NCI-H2107 (cell line): ENCODE data around the gene NDUFB10.
"Not testable (repeated sequence)": the region's sequence is repeated elsewhere in the genome, so short reads cannot be mapped to it uniquely, and the experiment has no call there.

Source experiments
- DNase-seq: peaks from one replicate; lab custom pipeline; 2025; lab: John Stamatoyannopoulos, UW

The NDUFB10 gene

DNA sequence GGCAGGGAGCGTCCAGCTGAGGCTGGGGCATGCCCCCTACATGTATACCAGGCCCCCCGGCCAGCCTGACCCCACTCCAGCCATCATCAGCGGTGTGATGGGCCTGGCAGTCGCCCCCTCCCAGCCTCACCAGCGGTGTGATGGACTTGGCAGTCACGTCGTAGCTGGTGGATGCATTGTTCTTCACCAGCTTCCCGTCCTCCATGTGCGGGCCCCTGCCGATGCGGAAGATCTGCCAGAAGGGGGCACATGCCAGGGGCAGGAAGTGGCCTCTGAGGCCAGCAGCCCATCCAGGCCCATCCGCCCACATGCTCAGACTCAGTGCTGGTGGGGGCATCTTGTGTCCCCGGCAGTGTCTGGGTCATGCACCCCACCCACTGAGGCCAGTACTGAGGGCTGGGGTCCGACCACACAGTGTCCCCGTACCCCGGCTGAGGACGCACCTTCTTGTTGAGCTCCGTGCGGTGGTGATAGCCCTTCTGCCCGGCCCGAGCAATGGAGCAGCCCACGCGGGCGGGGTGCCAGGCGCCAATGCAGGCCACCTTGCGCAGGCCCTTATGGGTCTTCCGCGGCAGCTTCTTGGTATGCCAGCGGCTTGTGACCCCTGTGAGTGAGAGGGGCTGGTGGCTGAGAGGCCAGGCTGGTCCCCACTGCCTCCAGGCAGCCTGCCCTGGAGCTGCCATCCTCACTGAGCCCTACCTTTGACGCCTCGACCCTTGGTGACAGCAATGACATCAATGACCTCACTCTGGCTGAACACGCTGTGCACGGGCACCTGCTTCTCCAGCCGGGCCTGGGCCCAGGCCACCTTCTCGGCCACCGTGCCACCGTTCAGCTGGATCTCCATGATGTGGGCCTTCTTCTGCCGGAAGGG lies 12.6 kb upstream of the NDUFB10 start:
- DNase-seq, result no peak

DNA sequence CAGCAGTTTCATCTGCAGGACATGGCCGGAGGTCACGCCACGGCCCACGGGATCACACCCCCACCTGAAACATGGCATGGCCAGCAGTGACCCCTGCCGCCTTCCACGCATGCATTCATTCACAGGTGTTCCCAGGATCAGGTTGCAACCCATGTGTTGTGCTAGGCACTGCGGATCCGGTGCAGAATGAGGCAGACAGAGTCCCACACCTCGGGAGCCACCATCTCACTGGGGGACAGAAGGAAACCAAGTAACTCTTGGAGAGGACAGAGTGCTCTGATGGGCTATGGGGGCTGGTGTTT lies 12.0 kb upstream of the NDUFB10 start:
- DNase-seq, result no peak

DNA sequence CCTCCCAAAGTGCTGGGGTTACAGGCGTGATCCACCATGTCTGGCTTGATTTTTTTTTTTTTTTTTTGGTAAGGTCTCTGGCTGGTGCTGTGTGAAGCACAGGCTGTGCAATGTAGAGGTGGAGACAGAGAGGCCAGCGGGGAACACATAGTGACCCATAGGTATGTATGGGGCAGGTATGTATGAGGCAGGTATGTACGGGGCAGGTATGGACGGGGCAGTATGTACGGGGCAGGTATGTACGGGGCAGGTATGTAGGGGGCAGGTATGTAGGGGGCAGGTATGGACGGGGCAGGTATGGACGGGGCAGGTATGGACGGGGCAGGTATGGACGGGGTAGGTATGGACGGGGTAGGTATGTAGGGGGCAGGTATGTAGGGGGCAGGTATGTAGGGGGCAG lies 9.8 kb upstream of the NDUFB10 start:
- no peak for DNase-seq

DNA sequence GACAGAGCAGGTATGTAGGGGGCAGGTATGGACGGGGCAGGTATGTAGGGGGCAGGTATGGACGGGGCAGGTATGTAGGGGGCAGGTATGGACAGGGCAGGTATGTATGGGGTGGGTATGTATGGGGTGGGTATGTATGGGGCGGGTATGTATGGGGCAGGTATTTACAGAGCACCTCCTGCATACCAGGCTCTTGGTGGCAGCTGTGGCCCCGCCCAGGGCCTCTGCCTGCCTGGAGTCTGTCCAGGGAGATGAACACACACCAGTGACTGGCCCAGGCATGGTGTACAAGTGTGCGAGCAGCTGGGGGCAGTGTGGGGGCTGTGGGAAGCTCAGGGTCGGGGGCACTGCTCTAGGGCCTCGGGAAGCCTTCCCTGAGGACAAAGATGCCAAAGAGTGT lies 9.3 kb upstream of the NDUFB10 start:
- DNase-seq, result no peak

DNA sequence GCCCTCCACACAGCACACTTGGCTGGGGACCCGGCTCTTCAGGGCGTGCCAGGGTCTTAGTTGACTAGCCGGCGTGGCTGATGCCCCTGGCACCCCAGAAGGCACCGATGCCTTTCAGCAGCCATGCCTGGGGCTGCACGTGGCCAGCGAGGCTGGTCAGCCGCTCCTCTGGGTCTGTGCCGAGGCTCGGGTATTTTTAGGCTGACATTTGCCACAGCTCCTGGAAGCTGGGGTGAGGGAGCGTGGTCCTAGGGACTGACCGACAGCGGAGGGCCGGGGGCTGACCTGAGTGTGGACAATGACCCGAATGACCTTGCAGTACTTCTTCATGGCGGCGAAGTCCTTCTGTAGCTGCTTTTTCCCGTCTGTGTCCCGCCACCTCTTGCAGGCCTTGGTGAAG lies 8.8 kb upstream of the NDUFB10 start:
- no peak for DNase-seq

DNA sequence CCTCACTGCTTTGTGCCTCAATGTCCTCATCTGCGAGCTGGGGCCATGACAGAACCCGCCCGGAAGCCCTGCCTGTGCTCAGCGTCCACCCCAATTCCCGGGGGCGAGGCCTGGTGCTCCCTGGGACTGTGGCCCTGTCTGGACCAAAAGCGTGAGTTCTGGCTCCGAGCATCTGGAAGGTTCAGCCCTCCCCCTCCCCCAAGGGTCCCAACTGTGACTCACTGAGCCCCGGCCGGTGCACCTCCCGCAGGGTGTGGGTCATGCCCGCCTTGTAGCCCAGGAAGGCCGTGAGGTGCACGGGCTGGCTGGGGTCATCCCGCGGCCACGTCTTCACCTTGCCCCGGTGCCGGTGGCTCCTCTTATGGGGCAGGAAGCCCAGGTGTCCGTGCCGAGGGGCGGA lies 5.6 kb upstream of the NDUFB10 start:
- no peak for DNase-seq

DNA sequence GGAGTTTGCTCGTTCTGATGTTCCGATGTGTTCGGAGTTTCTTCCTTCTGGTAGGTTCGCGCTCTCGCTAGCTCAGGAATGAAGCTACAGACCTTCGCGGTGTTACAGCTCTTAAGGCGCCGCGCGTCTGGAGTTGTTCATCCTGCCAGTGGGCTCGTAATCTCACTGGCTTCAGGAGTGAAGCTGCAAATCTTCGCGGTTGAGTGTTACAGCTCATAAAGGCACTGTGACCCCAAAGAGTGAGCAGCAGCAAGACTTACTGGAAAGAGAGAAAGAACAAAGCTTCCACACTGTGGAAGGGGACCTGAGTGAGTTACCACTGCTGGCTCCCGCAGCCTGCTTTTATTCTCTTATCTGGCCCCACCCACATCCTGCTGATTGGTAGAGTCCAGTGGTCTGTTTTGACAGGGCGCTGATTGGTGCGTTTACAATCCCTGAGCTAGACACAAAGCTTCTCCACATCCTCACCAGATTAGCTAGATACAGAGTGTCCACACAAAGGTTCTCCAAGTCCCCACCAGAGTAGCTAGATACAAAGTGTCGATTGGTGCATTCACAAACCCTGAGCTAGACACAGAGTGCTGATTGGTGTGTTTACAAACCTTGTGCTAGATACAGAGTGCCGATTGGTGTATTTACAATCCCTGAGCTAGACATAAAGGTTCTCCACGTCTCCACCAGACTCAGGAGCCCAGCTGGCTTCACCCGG lies 1.8 kb upstream of the NDUFB10 start:
- not testable (repeated sequence) for DNase-seq

DNA sequence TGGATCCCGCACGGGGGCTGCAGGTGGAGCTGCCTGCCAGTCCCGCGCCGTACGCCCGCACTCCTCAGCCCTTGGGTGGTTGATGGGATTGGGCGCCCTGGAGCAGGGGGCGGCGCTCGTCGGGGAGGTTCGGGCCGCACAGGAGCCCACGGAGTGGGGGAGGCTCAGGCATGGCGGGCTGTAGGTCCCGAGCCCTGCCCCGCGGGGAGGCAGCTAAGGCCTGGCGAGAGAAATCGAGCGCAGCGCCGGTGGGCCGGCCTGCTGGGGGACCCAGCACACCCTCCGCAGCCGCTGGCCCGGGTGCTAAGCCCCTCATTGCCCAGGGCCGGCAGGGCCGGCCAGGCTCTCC lies 1.2 kb upstream of the NDUFB10 start:
- DNase-seq, result not testable (repeated sequence)

DNA sequence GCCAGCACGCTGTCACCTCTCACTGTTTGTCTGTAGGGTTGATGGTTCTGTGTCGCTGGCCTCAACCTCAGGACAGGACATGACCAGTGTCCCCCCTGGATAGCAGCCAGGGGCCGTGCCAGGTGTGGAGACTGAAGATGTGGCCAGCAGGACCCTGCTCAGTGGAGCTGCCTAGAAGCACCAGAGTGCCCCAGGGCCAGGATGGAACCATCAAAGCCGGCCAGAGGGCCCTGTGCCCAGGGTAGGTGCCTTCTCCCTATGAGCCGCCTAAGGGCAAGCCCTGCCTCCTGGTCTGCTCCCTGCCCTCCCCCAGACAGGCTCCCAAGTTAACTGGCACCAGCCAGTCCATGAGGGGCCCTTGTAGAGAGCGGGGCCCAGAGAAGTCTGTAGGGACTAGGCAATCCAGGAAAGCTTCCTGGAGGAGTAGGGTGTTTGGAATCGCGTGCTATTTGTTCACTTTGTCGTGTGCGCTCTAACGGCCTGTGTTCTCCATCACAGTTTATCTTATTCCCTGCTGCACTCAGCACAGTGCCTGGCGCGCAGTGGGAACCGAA lies 546 bp upstream of the NDUFB10 start:
- no peak for DNase-seq

DNA sequence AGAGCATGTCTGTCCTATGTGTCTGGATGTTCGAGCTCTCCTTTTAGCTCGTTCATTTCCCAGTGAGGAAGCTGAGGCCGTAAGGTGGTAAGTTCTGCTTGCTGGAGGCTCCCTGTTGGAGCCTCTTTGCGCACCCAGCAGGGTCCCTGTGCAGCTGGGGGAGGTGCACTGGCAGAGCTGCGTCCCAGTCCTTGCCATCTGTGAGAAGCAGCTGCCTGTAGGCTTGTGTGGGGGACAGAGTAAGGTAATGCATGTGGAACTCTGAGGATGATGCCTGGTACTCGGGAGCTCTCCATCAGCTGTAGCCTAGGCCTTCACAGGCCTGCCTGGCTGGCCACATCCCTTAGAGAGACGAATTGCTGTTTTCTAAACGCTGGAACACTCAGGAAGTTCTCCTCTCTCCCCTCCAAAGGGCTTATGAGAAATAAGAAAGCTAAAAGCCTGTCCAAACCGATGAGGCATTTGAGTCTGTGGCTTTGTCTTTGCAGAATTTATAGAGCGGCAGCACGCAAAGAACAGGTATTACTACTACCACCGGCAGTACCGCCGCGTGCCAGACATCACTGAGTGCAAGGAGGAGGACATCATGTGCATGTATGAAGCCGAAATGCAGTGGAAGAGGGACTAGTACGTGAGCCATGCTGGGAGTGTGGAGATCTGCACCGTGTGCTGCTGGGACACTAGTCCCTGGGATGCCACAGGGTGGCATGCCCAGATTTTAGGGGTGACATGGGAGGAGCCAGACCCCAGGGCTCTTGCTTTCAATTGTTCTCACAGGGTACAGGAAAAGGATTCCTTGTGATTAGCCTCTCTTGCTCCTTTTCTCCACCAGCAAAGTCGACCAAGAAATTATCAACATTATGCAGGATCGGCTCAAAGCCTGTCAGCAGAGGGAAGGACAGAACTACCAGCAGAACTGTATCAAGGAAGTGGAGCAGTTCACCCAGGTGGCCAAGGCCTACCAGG lies 1.6 kb downstream of the NDUFB10 start:
- no peak for DNase-seq

DNA sequence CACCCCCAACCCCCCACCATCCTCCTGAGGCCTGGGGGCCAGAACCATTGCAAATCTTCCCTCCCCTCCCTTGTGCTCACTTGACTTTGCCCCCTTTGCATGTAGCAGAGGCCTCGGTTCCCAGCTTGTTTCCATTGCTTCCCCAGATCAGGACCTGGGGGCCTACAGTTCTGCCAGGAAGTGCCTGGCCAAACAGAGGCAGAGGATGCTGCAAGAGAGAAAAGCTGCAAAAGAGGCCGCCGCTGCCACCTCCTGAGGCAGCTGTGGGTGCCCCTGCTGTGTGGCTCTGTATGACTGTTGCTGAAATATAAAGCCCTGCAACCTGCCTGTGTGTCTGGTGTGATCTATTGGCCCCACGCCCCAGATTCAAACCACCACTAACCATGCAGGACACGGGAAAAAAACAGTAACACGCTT lies 2.3 kb downstream of the NDUFB10 start:
- no peak for DNase-seq

DNA sequence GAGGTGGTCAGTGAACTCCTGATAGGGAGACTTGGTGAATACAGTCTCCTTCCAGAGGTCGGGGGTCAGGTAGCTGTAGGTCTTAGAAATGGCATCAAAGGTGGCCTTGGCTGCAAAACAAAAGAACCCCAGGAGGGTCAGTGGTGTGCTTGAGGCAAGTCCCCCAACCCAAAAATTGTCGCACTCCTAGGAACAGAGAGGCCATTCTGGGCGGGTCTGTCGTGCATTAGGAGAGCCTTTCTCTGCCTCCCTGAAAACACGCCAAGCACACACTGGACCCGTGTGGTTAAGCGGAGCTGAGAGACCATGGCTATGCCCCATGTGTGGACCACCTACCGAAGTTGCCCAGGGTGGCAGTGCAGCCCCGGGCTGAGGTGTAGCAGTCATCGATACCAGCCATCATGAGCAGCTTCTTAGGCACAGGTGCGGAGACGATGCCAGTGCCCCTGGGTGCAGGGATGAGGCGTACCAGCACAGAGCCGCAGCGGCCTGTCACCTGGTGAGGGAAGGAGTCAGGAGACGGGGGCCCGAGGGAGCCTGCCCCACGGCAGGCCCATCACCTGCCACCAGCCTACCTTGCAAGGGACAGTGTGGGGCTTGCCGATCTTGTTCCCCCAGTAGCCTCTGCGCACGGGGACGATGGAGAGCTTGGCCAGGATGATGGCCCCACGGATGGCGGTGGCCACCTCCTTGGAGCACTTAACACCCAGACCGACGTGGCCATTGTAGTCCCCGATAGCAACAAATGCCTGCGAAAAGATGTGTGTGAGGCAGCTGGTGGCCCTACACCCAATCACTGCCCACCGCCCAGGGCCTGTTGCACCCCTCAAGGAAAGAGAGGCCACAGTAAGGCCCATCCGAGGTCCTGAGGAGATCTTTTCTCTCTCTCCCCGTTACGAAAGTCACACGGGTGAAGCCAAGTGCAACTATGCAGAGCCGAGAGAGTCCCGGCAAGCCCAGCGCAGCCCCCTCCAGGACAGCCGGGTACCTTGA lies 3.1 kb downstream of the NDUFB10 start:
- not testable (repeated sequence) for DNase-seq

DNA sequence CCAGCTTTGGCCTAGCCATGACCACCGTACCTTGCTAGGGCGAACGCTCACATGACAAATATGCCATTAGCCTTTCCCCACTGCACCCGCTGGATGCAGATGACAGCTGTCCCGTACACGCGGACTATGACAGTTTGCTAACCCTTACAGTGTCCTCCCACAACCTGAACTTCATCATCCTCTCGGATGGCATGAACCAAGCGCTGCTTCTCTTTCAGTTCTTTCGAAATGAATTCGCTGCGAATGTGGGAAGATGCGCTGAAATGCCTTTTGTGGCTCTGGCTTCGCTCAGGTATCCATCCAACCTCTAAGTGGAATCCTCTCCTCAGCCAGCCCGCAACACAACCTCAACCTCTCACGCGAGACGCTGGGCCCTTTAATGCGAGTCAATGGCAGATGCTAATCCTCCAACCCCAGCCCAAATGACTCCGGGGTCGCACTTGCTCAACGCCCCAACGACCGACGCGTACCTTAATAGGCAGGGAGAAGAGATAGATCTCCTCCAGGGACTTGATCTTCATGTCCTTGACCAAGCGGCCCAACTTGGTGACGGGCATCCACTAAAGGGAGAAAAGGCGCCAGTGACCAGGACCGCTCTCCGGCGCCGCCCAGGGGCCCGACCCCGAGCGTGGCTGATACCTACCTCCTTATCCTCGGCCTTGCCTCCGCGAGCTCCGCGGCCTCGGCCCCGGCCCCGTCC lies 4.6 kb downstream of the NDUFB10 start:
- DNase-seq, result no peak

DNA sequence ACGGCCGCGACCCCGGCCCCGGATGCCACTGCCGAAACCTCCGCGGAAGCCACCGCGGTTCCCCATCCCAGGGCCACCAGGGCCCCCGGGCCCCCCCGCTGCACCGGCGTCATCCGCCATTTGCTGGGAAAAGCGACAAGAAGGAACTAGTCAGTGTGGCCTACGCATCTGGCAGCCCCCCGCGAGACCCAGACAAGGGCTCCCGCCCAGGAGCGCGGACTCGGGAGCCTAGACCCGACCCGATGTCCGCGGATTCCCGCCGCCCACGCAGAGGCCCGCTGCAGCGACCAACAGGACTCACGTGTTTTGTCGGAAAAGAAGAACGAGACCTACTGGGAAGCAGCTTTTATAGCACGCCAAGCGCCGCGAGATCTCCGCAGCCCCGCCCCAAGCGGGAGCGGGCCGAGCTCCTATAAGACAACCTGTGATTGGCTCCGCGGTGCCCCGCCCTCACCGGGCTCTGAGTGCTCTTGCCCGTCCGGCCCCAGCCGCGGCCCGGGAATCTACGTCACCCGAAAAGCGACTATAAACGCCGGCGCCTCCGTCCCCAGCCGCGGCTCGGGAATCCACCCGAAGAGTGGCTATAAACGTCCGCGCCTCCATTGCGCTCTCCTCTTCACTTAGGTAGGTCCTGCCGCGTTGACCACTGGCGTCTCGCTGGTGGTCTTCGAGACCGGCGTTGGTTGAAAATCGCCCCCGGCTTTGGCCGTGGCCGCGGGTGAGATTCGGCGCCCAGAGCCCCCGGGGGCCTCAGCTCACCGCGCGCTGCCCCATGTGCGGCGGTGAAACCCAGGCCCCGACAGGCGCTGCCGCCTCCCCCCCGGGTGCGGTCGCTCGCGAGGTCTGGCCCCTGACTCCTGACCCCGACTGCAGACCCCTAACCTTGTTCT lies 5.4 kb downstream of the NDUFB10 start, which contains the start of gene RPS2:
TSS of gene RPS2 (minus strand) at position 321 of the 890 bp plus-strand sequence. CDS start at position 120, 201 bp downstream.
- peak; percentile 98 for DNase-seq

DNA sequence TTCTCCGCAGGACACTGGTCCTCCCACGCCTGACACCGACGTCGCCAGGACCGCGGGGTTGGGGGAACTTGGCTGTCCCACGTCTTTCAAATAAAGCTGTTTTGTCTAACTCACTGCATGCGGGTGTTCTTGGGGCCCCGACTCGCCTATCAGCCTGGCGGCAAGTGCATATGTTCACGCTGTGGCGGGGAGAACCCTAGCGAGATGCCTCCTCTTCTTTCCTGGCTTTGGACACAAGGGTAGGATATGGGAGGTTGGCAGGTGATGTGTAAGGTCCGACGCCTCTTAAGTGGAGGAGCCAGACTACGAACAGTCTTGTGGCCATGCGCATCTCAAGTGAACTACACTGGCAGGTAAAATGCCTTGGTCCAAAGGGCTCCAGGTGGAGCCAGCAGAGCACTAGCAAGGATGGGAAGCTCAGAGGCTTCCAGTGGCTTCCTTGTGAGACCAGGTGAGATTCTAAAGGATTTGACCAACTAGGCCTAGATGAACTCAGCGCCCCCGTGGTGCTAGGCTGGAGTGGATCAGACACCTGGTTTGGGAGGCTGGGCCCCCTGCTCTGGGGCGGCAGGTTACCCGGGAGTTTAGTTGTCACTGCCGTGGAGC lies 6.2 kb downstream of the NDUFB10 start:
- no peak for DNase-seq

DNA sequence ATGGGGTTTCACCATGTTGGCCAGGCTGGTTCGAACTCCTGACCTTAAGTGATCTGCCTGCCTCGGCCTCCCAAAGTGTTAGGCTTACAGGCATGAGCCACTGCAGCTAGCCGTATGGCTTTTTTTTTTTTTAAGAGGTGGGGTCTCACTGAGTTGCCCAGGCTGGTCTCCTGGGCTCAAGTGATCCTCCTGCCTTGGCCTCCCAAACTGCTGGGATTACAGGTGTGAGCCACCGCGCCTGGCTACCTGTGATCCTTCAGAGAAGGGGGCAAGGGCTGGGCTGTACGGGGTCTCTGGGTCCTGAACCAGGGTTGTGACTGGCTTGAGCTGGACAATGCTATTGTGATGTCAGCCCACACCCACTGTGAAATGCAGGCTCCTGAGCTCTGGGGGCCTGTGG lies 7.1 kb downstream of the NDUFB10 start, which contains the start of gene RNF151:
TSS of gene RNF151 (plus strand) at position 397 of the 400 bp plus-strand sequence. CDS start 26 bp downstream, outside the sequence.
- DNase-seq, result no peak

DNA sequence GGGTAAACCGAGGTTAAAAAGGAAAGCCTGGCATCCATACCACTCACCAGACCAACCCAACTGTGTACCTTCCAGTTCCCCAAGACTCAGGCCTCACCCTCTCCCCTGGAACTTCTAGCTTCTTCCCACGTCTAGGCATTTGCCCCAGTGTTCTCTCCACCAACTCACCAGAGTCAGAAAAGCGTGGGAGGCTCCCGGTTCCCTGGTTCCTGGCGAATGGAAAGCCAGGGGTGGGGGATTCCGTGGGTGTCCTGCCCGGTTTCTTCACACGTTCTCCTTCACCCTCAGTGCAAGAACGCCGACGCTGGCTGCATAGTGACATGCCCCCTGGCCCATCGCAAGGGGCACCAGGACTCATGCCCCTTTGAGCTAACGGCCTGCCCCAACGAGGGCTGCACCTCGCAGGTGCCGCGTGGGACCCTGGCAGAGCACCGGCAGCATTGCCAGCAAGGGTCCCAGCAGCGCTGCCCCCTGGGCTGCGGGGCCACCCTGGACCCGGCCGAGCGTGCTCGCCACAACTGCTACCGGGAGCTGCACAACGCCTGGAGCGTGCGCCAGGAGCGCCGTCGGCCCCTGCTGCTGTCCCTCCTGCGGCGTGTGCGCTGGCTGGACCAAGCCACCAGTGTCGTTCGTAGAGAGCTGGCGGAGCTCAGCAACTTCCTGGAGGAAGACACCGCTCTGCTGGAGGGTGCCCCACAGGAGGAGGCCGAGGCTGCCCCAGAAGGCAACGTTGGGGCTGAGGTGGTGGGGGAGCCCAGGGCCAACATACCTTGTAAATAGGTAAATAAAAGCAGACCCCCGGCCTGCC lies 9.0 kb downstream of the NDUFB10 start:
- no peak for DNase-seq
